Measurements from ENCODE around the gene RIMBP2.

RIMBP2 gene

GRCh38 chr12:130633771-130634170 lies 82.3 kb downstream of the RIMBP2 start:
- no peak for DNase-seq (ENCODE audit: low read depth)

- DNase-seq (ENCODE audit: low read depth) = no peak
Observed at GRCh38 chr12:130632642-130633041, 83.5 kb downstream of the RIMBP2 start.

DNA sequence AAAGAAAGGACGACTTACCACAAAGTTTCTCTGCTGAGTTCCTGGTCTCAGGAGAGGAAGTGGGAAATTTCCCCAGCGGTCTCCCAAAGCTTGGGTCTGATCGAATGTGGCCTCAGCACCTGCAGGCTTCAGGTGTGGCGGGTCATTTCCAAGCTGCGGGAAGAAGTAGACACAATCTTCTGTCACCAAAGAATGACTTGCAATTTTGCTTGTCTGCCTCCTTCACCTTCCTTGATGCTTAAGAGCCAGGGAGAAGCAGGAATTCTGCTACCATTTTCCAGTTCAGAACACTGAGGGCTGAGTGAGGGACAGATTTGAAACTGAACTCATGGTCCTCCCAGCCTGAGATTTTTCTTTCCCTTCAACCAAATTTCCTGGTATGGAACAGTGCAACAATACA lies 87.8 kb downstream of the RIMBP2 start:
- DNase-seq (ENCODE audit: low read depth) = no peak

DNA sequence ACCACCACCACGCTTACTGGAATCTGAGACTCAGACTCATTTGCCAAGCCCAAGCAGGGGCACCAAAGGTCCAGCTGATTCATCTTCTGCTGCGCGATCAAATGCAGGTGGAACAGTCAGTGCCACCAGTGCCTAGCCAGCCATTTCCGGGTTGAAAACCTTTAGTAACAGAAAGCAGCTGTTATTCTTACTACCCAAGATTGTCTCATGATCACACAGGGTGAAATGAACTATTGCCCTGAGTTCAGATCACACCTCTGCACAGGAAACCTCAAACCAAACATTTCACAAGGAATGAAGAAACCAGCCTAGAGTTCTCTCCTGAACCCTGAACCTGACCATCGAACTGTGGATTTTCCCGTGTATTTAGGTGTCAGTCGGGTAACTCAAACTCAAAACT lies 88.9 kb downstream of the RIMBP2 start:
- no peak for DNase-seq (ENCODE audit: low read depth)

DNA sequence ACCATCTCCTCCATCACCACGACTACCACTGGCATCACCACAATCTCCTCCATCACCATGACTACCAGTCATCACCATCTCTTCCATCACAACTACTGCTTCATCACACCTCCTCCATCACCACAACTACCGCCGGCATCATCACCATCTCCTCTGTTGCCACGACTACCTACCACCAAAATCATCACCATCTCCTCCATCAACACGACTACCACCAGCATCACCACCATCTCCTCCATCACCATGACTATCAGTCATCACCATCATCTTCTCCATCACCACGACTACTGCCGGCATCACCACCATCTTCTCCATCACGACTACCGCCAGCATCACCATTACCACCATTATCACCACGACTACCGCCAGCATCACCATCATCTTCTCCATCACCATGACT lies 89.5 kb downstream of the RIMBP2 start:
- DNase-seq (ENCODE audit: low read depth) = no peak

- no peak for DNase-seq (ENCODE audit: low read depth)
Observed at GRCh38 chr12:130625201-130625600, 90.9 kb downstream of the RIMBP2 start.

DNA sequence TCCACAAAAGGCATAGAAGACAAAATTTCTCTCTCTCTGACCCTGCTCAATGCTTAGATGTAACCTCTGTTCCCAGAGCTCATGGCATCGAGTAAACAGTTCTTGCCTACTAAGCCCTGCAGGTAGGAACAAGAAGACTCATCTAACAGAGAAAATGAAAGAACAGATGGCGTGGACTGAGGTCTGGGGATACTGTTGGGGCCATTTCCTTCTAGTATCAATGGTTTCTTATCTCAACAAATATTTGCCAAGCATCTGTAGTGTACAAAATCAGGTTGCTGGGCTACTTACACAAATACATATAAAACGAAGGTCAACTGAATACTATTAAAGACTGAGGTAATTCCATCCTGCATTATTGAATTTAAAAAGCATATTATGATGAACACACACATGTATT lies 93.3 kb downstream of the RIMBP2 start:
- no peak for DNase-seq (ENCODE audit: low read depth)

- no peak for DNase-seq (ENCODE audit: low read depth)
Observed at GRCh38 chr12:130621696-130622298, 94.3 kb downstream of the RIMBP2 start.

GRCh38 chr12:130620756-130621155 lies 95.3 kb downstream of the RIMBP2 start:
- no peak for DNase-seq (ENCODE audit: low read depth)

- no peak for DNase-seq (ENCODE audit: low read depth)
Observed at GRCh38 chr12:130620281-130620680, 95.8 kb downstream of the RIMBP2 start.

DNA sequence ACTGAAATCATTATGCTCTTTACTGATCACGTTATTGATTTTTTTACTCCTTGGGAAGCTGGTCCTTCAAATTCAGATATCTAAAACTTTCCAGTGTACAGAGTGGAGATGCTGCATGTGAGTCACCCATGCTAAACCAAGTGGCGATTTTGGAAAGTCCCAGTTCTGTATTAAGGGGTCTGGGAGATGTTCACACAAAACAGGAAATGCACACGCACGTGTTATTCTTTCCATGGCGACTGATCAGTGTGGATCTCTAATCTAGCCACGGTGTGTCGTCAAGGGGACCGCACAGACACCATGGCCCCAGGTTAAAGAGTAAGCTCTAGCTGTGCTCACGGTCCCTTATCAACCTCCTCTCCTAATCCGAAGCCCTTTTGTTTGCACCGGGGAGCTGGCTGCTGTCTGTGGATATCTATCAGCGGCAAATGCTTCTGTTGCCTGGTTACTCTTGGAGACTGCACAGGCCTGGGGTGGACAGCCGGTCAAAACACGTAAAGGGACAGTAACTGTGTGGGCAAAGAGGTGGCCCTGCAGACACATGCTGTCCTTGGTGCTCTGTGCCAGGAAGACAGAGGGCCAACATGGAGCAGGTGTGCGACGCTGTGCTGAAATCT lies 96.6 kb downstream of the RIMBP2 start:
- no peak for DNase-seq (ENCODE audit: low read depth)

DNA sequence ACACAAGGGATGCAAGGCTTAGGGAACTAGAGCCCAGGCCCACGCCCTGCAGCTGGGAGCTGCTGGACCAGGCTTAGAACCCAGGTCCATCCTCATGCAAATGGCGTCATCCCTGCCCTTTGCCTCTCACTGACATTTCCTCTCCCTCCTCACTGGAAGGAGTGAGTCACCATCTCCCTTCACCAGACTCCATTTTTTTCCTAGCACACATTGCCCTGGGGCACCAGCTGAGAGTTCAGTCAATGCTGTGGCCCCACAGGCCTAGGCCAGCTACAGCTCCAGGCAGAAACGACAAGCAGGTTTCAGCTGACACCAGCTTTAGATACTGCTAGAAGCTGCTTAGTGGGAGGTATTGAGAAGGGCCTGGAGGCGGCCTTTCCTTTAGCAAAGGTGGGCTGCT lies 98.9 kb downstream of the RIMBP2 start:
- DNase-seq (ENCODE audit: low read depth) = no peak

GRCh38 chr12:130615861-130616345 lies 100.2 kb downstream of the RIMBP2 start:
- DNase-seq (ENCODE audit: low read depth) = no peak

DNA sequence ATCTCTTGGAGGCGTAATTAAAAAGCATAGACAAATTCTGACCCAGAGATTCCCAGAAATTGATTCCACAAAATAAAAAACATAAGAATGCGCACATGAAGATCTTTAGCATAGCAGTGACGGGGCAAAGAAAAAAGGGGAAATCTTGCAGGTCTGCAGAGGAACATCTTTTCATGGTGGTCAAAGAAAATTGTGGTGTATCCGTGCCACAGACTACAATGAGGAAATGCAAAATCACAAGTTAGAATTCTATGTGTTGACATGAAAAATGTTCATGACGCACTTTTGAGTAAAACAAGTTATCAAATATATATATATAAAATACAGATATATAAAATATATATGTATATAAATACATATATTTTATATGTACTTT lies 101.6 kb downstream of the RIMBP2 start:
- DNase-seq (ENCODE audit: low read depth) = no peak

DNA sequence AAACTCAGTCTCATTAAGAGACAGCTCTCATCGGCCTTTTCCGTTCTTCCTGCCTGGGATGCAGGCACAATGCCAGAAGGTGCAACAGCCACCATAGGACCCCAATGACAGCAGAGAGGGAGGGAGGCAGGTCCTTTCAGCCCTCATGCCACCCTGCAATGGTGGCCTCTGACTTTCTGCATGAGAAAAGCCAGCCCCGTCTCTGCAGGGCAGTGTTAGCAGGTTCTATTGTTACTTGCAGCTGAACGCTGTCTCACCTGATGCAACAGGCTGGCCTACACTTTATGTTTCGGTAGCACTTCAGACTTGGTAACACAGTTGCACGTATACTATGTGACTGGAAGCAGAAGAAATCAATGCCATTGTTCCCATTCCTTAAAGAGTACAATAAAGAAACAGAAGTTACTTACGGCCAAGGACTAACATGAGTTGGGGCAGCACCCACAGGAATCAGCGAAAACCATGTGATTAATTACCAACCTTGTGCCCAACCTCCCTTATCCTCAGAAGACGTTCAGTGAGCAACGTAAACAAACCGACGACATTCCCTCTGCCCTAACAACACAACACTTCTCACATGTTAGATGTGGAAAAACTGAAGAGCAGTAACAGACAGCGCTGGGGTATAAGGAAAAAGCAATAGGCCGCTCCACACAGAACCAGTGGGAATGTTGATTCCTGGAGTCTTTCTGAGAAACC lies 102.1 kb downstream of the RIMBP2 start:
- no peak for DNase-seq (ENCODE audit: low read depth)

DNA sequence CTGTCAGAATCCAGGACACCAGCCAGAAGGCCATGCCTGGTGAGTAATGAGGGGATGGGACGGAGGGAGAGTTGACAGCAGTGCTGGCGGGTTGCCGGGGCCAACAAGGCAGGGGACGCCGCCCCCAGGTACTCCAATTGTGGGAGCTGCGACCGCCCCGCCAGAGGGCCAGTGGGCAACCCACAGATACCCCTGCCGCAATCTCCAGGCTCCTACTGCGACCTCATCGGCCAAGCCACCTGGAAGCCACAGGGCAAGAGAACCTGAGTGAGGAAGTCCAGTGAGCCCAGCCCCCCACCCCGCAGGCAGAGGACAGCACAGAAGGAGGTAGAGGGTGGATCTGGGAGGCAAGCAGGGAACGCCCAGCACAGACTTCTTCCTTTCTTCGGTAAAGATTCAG lies 103.0 kb downstream of the RIMBP2 start:
- no peak for DNase-seq (ENCODE audit: low read depth)

- no peak for DNase-seq (ENCODE audit: low read depth)
Observed at GRCh38 chr12:130611026-130611905, 104.8 kb downstream of the RIMBP2 start.

DNA sequence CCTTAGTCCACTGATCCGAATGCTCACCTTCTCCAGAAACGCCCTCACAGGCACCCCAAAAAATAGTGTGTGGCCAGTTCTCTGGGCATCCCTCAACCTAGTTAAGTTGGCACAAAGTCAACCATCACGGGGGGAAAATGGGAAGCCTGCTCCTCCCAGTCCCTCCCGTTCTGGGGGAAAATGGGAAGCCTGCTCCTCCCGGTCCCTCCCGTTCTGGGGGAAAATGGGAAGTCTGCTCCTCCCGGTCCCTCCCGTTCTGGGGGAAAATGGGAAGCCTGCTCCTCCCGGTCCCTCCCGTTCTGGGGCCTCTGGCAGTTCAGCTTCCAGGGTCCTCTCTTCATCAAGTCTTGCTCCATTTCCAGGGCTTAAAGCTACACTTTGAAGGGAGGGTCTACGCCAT lies 106.1 kb downstream of the RIMBP2 start:
- no peak for DNase-seq (ENCODE audit: low read depth)

DNA sequence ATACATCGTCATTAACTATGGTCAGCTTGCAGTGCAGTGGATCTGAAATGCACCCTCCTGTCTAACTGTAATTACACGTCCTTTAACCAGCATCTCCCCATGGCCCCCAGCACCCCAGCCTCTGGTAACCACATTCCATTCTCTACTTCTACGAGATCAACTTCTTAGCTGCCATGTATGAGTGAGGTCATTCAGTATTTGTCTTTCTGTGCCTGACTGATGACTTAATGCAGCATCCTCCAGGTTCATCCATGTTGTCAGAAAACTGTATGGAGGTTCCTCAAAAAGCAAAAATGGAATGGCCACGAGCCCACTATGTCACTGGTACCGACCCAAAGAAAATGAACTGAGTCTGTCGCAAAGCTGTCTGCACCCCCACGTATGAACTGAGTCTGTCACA lies 107.3 kb downstream of the RIMBP2 start:
- DNase-seq (ENCODE audit: low read depth) = no peak

DNA sequence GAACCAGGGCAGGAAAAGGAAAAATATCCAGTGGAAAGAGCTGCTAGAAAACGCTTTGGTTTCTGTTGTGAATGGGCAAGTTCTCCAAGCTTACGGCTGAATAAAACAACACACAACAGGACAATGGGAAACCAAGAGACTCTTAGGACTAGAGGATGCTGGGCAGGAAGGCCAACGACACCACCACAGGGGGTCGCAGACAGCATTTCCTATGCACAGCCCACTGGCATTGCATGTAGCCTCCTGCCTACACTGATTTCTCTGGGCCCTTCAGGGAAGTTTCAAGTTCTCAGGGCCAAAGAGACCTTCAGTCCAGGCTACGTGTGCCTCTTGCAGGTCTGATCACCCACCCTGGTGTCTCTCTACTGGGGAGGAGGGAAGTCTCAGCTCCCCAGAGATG lies 108.0 kb downstream of the RIMBP2 start:
- DNase-seq (ENCODE audit: low read depth) = no peak

GRCh38 chr12:130606231-130606630 lies 109.9 kb downstream of the RIMBP2 start:
- DNase-seq (ENCODE audit: low read depth) = no peak

DNA sequence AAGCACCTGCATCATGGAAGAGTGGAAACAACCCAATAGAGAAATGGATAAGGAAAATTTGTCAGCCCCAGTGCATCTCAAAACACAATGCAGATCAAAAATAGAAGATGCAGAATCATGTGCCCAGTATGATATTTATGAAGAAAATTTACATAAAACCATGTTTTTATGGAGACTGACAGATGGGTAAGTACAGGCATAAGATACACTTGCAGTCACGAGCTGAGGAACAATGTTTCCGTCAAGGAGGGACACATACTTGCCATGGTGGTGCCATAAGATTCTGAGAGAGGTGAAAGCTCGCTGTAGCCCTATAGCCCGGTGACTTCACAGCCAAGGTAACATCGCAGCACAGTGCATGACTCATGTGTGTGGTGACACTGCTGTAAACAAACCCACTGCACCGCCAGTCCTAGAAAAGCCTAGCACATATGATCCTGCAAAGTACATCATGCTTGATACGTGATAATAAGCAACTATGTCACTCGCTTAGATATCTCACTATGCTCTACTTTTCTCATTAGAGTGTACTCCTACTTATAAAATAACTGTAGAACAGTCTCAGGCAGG lies 112.6 kb downstream of the RIMBP2 start:
- DNase-seq (ENCODE audit: low read depth) = no peak

All from T follicular helper cell (primary cell).